Measurements from ENCODE around the gene MYH11. TPM values are rescaled to one million over a fixed set of nuclear protein-coding genes. Genes with fewer than 3 reads are reported as not detected.
A peak's percentile ranks its signal among the peaks of the same experiment; 100 is the strongest.

The MYH11 gene
- total and polyA plus RNA-seq, 10 of the 15 experiments (the other 5 are each of a cell fraction or from before 2014, with no cell fraction given): 0.01 to 1.9 (median 0.13) TPM; not detected in 1

- in situ Hi-C loops (cut with MboI): no loop called here
- no peak overlapping the region for H3K4me3 ChIP-seq
- SMC1A ChIA-PET (ENCODE audit: uncharacterized antibody, unreplicated experiment): interaction anchor here (1.3 kb wide), 1 partner anchor 12 kb away, joined by 3 read pairs; no protein-coding TSS in a partner anchor
- BruUV-seq (replicated peaks): no TSS peak
- DNase-seq (ENCODE audit: low read depth, low spot score) (no peak), FAIRE-seq (no peak), ATAC-seq (no peak)
- no peaks in the 10 kb centered on the region for H3K79me2 ChIP-seq (ENCODE audit: control insufficient read depth, insufficient read depth, low read length)
- POLR2A ChIA-PET: no interaction called here
- H3K36me3 ChIP-seq (ENCODE audit: control insufficient read depth in 2 of 2, insufficient read depth in 2 of 2, low read length in 1 of 2): no peaks in the 10 kb centered on the region
- intact Hi-C loops (cut with micrococcal nuclease; ENCODE audit: unreplicated experiment): no loop called here
- no peak overlapping the region for H3K4me2 ChIP-seq (ENCODE audit: control insufficient read depth, insufficient read depth)
- no peak overlapping the region for H3K27ac ChIP-seq (ENCODE audit: control insufficient read depth, insufficient read depth)
- H2AFZ ChIP-seq (ENCODE audit: control insufficient read depth, low read depth, low read length): no peak overlapping the region
- no peaks in the 10 kb centered on the region for H3K27me3 ChIP-seq (replicated peaks in 1 of 2; ENCODE audit: control insufficient read depth in 2 of 2, insufficient read depth in 2 of 2, low read length in 1 of 2)
- H3K9me3 ChIP-seq (replicated peaks; ENCODE audit: control insufficient read depth, insufficient read depth, low read length): no peaks in the 10 kb centered on the region
- under 1% methylated on average over 6 of the region's 6 CpGs for WGBS (ENCODE audit: insufficient coverage, insufficient replicate concordance, low lambda C conversion rate, missing lambda C conversion rate)
- no peak for TF ChIP-seq ZNF207 (IDR thresholded peaks at IDR 0.05; ENCODE audit: borderline replicate concordance)
- TF ChIP-seq SPI1 (IDR thresholded peaks at IDR 0.05; ENCODE audit: borderline replicate concordance, insufficient read depth, low read depth, low read length): peak; percentile 13; the same call in 1 of the 2 replicates
- H4K20me1 ChIP-seq (ENCODE audit: control insufficient read depth, insufficient read depth): no peaks in the 10 kb centered on the region
- peaks cover 3% of the 10 kb centered on the region; the same call in 1 of the 2 replicates for H3K4me1 ChIP-seq (ENCODE audit: control insufficient read depth, insufficient read depth, low read length)
- H3K9ac ChIP-seq (ENCODE audit: control insufficient read depth, insufficient read depth, low read length): no peak overlapping the region
- CTCF ChIA-PET: no interaction called here
- RAD21 ChIA-PET (ENCODE audit: unreplicated experiment): no interaction called here
These were observed 25.9 kb downstream of the MYH11 start for GRCh38 chr16:15830832-15831451.

- WGBS (ENCODE audit: insufficient coverage, insufficient replicate concordance, low lambda C conversion rate, missing lambda C conversion rate): 60% methylated on average over 8 of the region's 9 CpGs
- in situ Hi-C loops (cut with MboI) (no loop called here), intact Hi-C loops (cut with micrococcal nuclease; ENCODE audit: unreplicated experiment) (no loop called here)
- Histone ChIP-seq H3K79me2 (ENCODE audit: control insufficient read depth, insufficient read depth, low read length) (no peaks in the 10 kb centered on the region), H3K27ac (ENCODE audit: control insufficient read depth, insufficient read depth) (no peak overlapping the region), H4K20me1 (ENCODE audit: control insufficient read depth, insufficient read depth) (no peaks in the 10 kb centered on the region), H2AFZ (ENCODE audit: control insufficient read depth, low read depth, low read length) (no peak overlapping the region), H3K4me2 (ENCODE audit: control insufficient read depth, insufficient read depth) (no peak overlapping the region), H3K4me1 (ENCODE audit: control insufficient read depth, insufficient read depth, low read length) (no peaks in the 10 kb centered on the region), H3K9me3 (replicated peaks; ENCODE audit: control insufficient read depth, insufficient read depth, low read length) (no peaks in the 10 kb centered on the region), H3K9ac (ENCODE audit: control insufficient read depth, insufficient read depth, low read length) (no peak overlapping the region), H3K4me3 (no peak overlapping the region), H3K36me3 (ENCODE audit: control insufficient read depth in 2 of 2, insufficient read depth in 2 of 2, low read length in 1 of 2) (no peaks in the 10 kb centered on the region), H3K27me3 (replicated peaks in 1 of 2; ENCODE audit: control insufficient read depth in 2 of 2, insufficient read depth in 2 of 2, low read length in 1 of 2) (no peaks in the 10 kb centered on the region)
- no TSS peak for BruUV-seq (replicated peaks)
- POLR2A ChIA-PET: no interaction called here
- ATAC-seq (no peak), DNase-seq (ENCODE audit: low read depth, low spot score) (no peak), FAIRE-seq (no peak)
- SMC1A ChIA-PET (ENCODE audit: uncharacterized antibody, unreplicated experiment): interaction anchor here (1.3 kb wide), 1 partner anchor 11 kb away, joined by 3 read pairs; no protein-coding TSS in a partner anchor
- RAD21 ChIA-PET (ENCODE audit: unreplicated experiment): no interaction called here
- CTCF ChIA-PET: no interaction called here
- TF ChIP-seq CHD4 (IDR thresholded peaks at IDR 0.05): no peak
- no peak for TF ChIP-seq YBX1 (IDR thresholded peaks at IDR 0.05)
- TF ChIP-seq ZBTB40 (IDR thresholded peaks at IDR 0.05; ENCODE audit: borderline replicate concordance): no peak
- no peak for TF ChIP-seq ZNF274 (IDR thresholded peaks at IDR 0.05; ENCODE audit: insufficient read depth, insufficient read length)
- TF ChIP-seq ZNF687 (IDR thresholded peaks at IDR 0.05): no peak
- TF ChIP-seq BMI1 (IDR thresholded peaks at IDR 0.05; ENCODE audit: borderline replicate concordance): no peak
- TF ChIP-seq TAF1 (IDR thresholded peaks at IDR 0.05; ENCODE audit: borderline replicate concordance, low read depth, low read length): no peak
These were observed 27.4 kb downstream of the MYH11 start for GRCh38 chr16:15829460-15829859.
